NCI-H187 (cell line): ENCODE measurements around the gene ARHGAP27.

Source experiments
- DNase-seq, 2 experiments: peaks; one replicate each; lab custom pipeline; 2025; lab: John Stamatoyannopoulos, UW

The ARHGAP27 gene

GRCh38 chr17:45405250-45406086, 27.2 kb downstream of the ARHGAP27 start:
- no peak for DNase-seq

- no peak for DNase-seq
Measured at GRCh38 chr17:45404870-45405249, 27.8 kb downstream of the ARHGAP27 start.

DNA sequence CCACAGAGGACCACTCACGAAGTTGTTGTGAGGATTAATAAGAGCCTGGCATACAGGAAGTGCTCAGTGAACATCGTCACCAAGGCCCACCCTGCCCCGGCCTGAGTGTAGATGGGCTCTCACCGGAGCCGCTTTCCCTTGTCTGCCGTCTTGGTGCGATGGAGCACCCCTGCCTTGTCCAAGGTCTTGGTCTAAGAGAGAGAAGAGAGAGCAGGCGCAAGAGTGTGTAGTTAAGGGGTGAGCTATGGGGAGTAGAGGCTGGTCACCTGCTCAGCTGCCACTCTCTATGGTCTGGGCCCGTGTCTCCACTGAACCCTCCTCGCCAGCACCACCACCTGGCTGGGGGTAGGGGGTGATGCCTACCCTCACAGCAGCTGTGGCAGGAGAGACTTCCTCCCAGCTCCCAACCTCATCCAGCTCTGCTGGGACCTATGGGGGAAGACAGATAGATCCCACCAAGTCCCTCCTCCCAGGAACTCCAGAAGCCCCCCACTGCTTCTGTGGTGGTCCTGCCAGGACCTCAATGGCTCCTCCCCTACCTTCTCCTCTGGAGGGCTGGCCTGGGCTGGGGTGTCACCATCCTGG, 28.7 kb downstream of the ARHGAP27 start:
- DNase-seq = no peak

DNA sequence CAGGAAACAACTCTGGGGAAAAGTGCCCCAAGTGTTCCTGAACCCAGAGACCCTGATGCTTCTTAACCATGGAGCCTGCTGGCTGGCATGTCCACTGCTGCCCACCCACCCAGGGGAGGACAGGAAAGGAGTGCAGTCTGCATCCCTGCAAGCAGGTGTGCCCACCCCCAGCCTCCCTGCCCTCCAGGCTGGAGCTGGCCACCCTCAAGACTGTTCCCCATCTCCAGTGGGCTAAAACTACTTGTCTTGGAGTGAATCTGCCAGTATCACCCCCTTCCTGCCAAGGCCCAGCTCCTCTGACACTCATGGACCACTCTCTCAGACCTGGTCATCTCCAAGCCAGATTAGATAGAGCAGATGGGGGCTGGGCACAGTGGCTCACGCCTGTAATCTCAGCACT, 29.8 kb downstream of the ARHGAP27 start:
- no peak for DNase-seq

GRCh38 chr17:45398800-45399199, 33.9 kb downstream of the ARHGAP27 start:
- no peak for DNase-seq

DNA sequence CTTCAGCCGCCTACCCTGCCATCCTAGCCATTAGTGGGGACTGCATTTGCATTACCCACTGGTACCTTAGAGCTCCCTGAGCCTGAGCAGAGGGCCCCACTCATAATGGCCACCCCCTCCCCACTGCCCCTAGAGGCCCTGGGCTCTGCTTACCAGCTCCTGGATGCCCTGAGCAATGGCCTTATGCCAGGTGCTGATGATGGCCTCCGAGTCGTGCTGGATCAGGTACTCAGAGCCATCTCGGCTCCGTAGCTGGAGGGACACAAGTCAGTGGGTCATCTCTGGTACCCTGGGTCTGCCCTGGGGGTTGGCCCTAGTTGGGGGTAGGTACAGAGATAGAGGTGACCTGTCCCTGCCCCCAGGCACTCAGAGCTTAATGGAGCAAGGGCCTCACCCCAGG, 34.9 kb downstream of the ARHGAP27 start:
- no peak for DNase-seq

DNA sequence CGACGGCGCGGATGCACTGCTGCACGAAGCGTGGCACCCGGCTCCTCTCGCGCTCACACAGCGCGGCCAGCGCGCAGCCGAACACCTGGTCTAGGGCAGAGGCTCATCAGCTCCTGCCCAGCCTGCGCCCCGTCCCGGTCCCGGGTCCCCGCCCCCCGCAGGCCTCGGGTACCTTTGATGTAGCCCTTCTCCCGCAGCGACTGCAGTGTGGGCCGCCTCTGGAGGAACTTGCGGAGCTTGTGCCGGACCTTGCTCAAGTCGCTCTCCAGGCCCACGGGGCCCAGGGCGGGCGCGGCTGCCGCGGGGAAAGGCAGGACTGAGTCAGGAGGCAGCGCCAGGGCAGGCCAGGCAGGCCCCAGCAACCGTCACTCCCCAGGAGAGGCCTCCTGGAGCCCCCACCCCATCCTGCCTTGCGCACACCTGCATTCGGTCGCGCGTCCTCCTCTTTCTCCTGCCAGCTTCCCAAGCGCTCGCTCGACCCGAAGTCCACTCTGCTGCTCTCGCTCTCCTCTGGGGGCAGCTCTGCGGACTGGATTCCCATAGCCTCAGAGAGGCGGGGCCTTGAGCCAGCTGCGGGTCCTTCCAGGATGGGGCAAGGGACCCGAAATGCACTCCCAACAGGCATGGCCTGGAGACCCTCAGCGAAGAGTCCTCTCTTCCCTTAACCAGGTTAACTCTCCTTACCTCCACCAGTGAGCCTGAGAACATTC, 36.0 kb downstream of the ARHGAP27 start:
- no peak for DNase-seq

- DNase-seq = no peak
Measured at GRCh38 chr17:45395569-45396415, 36.9 kb downstream of the ARHGAP27 start.

DNA sequence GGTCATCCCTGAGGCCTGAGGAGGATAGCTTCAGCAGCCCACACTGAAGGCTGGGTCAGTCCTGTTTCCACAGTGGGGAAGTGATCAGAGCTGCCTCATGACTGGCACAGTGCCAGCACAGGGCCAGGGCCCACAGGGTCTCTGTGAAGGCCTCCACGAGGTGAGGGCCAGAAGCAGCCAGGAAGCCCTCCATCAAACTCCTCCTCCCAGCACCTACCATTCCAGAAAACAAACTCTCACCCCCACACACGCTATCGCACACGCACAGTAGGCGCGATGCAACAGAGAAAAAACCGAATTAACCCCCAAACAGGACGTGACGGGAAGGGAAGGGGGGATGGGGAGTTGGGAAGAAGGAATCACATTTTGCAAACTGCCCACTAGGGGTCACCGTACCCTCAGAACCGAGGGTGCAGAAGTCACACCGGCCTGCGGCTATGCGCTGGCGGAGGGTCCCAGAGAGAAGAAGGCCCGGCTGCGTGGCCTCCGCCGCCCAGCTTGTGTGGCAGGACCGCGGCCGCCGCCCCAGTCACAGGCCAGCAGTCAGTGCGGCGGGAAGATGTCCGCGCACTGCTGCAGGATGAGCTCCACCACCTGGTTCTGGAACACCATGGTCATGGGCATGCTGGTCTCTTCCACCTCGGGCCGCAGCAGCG, 37.6 kb downstream of the ARHGAP27 start:
- DNase-seq = peak; percentile 16 to 45

GRCh38 chr17:45394564-45394912, 38.1 kb downstream of the ARHGAP27 start:
- no peak for DNase-seq

- no peak for DNase-seq
Measured at GRCh38 chr17:45394091-45394490, 38.6 kb downstream of the ARHGAP27 start.

DNA sequence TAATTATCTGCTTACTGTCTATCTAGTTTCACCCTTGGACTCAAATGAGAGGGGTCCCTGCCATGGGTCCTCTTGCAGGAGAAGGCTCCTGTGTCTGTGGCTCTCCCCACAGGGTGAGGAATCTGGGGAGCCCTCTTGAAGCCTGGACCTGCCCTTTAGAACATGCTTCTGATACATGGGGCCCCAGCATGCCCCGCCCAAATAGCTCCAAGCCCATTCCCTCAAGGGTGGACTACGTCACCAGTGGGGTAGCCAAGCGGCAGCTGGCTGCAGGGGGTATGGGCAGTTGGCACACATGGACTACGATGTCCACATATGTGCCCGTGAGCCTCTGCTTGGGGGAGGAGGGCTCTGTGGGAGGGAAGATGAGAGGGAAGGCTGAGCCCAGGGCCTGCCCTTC, 39.3 kb downstream of the ARHGAP27 start:
- DNase-seq = no peak

- no peak for DNase-seq
Measured at GRCh38 chr17:45391918-45392317, 40.8 kb downstream of the ARHGAP27 start.

- no peak for DNase-seq
Measured at GRCh38 chr17:45391291-45391690, 41.4 kb downstream of the ARHGAP27 start.

GRCh38 chr17:45389354-45389753, 43.3 kb downstream of the ARHGAP27 start:
- no peak for DNase-seq

- DNase-seq = no peak
Measured at GRCh38 chr17:45388604-45389325, 43.9 kb downstream of the ARHGAP27 start.

DNA sequence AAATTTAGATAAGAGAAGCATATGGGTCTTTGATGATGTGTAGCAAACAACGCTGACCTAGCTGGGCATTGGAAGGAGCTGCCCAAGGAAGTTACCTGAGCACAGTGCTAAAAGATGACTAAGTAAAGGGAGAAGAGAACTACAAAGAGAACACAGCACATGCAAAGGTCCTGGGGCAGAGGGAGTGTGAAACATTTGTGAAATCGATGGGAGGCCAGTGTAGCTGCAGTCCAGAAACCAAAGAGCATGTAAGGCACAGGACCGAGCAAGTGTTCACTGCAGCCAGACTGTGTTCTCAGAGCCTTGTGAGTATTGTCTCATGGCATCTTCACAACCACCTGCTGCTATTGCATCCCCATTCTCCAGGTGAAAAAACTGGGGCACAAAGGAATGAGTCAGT, 44.9 kb downstream of the ARHGAP27 start:
- DNase-seq = no peak

GRCh38 chr17:45386178-45386577, 46.5 kb downstream of the ARHGAP27 start:
- no peak for DNase-seq

DNA sequence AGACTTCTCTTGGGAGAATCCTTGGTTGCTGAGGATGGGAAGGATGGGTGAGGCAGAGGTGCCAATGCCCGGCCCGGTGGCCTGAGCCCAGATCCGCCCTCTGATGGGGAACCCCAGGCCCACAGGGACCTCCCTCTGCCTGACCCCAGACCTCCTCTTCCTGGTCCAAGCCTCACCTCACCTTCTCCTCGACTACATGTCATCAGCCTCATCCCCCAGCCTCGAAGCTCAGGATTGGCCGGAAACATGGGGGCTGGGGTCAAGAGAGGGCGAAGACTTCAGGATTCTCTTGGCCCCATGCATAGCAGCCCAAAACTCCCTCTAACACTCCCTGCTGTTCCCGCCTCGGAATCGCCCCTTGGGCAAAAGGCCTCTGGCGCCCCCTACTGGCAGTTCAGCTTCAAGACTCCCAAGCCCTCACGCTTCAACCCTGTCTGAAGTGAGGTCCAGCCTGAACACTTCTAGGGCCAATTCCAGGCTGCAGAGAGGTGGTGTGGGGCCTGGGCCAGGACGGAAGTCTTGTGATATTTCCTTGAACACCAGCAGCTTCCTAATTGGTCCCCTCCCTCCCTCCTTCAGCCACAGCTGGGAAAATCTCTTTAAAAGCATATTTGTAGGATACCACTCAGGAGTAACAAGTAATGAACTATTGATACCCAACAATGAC, 47.2 kb downstream of the ARHGAP27 start:
- peak; percentile 54 to 72 for DNase-seq

- DNase-seq = no peak
Measured at GRCh38 chr17:45384789-45385262, 47.8 kb downstream of the ARHGAP27 start.
